ENCODE results near the gene PDE4D. TPM values are rescaled to one million over a fixed set of nuclear protein-coding genes. Genes with fewer than 3 reads are reported as not detected.
A peak's percentile ranks its signal among the peaks of the same experiment; 100 is the strongest.
"Not testable (repeated sequence)": the region's sequence is repeated elsewhere in the genome, so short reads cannot be mapped to it uniquely, and the experiment has no call there.

Gene PDE4D
- total RNA-seq, 1 donor from 2014 or later = 30.2 TPM

DNA sequence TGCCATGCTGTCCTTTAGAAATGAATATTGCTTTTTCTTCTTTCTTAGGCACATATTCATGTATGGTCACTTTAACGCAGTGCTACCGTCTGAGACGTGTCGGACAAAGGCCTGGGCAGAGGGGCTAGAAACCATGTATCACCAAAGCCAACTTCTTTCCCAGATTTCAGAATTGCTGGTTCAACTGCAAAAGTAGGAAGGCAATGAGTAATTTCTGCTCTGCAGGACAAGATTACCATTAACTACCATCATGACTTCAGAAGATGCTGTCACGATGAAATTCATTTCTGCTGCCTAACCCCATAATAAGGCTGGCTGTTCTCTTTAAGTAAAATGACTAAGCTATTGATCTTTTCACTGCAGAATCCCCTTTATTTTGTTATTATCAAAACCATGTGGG is 306.7 kb downstream of the PDE4D start:
- intact Hi-C loops (cut with DNase I) = no loop called here
- DNase-seq (no peak), ATAC-seq (ENCODE audit: poor library complexity) (no peak)

DNA sequence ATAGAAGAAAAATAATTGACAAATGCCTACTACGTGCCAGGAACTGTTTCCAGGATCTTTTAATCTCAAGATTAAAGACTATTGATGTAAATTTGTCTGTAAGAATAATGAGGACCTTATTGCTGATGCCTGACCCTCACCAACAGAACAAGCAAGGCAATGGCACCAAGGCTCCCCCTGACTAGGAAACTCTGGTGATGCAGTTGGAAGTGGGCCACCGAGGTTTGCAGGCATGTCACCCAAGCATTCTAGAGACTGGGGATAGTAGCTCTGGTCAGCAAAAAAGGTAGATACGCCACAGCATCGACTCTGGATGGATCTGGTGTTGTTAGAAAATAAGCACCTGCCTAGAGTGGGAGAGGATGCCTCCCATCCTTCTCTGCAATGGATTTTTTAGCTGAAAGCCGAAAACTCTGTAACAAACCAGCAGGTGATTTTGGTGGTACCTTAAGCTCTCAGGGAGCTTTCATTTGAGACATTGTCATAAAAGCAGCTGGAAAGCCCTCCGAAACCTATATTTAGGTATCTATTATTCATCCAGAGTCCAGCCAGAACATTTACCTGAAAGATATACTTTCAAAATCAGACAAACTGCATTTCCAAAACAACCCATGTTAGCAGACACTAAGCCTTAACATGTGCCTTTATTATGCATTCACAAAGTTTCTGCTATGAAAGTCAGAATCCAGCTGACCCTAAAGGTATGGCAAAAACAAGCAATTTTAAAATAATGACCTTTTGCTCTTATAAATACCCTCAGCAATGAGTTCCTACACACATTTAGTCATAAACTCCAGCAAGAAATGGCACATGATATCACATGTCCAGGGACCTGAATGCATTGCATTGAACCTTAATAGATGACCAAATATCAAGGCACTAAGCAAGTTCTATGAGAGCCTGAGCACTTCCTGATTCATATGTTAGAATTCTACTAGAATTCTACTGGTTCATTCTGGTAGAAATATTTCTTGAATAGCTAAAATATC is 308.4 kb downstream of the PDE4D start:
- intact Hi-C loops (cut with DNase I) = no loop called here
- DNase-seq = no peak
- no peak for ATAC-seq (ENCODE audit: poor library complexity)

DNA sequence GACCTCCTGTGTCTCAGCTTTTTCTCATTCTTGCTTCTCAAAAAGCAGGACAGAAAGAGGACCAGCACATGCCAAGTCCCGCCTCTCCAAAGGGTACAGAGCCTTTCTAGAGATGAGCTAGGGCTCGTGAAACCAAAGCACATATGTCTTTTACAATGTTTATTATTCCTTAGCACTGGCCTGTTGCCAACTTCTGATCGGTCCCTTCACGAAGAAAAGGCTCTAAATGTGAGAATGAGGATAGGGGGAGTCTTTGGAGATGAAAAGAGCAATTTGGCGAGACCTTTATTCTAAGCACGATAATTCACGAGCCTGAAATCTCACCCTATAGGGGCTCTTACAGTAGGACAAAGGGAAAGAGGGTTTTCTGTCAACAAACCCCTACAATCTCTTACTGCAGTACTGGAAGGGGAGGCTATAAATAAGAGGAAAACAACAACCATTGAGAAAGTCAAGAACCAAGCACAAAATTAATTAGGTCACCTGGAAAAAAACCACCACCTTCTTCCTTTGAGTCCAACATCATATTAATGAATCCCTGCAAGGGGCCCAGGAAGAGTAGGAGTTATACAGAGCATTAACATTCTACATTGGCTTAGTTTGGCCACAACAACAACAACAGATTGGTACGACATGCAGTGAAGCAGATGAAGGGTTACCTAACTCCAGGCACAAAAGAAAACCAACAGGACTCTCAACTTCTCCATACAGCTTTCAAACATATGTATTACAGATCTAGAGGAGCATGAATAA is 309.5 kb downstream of the PDE4D start:
- intact Hi-C loops (cut with DNase I) = no loop called here
- ATAC-seq (ENCODE audit: poor library complexity) (no peak), DNase-seq (no peak)

DNA sequence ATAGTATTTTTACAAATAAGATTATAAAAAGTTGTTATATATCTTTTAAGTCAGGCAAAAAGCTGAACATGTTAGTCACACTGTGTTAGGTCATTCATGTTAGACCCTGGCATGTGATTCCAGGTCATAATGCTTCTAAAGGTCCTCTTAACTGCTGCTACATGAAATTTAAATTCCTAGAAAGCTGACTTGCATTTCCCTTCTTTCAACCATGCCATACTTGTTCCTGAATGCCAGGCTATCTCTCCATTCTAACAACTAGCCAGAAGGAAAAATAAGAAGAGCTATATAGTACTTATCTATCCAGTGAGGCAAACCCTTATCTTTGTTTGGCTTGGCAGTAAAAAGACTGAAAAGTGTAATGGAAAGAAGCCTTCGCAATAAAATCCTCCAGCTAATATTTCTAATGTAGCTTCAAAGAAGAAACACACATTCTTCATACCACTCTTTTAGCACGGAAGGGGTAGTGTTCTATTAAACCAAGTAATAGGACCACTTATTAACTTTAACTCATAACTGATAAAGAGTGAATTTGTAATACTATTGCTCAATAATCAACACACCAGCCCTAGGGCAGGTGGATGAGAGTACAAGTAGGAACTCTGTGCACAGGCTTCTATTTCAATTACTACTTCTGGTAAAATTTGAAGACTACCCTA is 310.2 kb downstream of the PDE4D start:
- no peak for ATAC-seq (ENCODE audit: poor library complexity)
- intact Hi-C loops (cut with DNase I) = no loop called here
- DNase-seq = no peak

DNA sequence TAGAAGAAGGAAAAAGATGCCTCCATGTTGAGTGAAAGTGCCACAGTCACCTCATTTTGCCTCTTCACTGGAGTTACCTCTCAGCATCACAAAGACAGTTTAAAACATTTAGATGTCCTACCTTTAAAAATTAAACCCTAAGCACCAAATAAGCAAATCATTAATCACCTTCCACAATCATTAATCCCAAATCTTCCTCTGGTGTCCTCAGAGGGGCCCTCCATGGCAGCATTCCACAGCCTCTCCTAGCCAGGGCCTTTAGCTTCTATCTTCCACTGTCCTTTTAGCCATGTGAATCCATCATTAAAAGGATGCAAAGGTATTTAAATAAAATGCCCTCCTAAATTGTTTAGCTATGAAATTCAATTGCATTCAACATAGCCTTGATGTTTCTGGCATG is 310.8 kb downstream of the PDE4D start:
- no peak for ATAC-seq (ENCODE audit: poor library complexity)
- DNase-seq = no peak
- intact Hi-C loops (cut with DNase I) = no loop called here

DNA sequence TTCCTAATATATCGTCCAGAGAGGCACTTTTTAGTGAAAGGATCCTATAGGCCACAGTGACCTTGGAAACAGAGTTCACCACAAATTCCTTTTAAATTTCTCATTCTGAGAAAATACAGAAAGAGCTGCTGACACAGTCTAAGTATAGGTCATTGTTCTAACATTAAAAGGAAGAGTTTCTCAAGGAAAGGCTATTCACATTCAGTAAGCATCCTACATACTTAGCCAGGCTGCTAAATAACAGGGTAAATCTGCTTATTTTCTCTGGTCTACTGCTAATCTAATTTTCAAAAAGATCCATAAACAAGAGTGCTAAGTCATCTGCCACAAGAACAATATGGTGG is 313.7 kb downstream of the PDE4D start:
- intact Hi-C loops (cut with DNase I) = no loop called here
- ATAC-seq (ENCODE audit: poor library complexity) = no peak
- DNase-seq = no peak

DNA sequence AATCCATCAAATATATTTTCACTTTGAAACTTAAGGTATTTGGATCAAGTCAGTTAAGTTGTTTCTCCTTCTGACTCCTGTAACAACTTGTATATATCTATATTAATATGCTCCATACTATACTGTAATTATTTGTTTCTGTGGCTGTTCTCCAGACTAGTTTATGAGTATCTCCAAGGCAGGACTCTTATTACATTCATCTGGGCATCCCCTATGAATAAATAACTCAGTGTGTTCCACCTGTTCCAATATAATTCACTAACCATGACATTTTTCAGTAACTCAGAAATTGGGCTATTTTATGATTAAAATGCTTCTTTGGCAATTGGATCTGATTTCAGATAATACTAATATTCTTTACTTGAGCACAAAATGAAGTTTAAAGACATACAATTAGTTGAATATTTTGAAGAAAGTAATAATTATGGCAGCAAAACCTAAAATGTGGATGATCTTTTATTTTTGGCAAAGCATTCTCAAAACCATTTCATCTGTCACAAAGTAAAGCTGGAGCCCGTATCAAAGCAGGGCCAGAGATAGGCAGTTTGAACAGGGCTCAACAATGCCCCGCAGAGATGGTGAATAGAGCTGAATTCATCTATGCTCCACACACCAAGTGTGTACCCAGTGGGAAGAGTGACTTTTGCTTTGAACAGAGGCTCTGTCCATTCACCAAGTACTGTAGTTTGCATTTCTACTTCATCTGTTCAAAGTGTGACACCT is 314.3 kb downstream of the PDE4D start:
- intact Hi-C loops (cut with DNase I) = no loop called here
- DNase-seq (no peak), ATAC-seq (ENCODE audit: poor library complexity) (no peak)

DNA sequence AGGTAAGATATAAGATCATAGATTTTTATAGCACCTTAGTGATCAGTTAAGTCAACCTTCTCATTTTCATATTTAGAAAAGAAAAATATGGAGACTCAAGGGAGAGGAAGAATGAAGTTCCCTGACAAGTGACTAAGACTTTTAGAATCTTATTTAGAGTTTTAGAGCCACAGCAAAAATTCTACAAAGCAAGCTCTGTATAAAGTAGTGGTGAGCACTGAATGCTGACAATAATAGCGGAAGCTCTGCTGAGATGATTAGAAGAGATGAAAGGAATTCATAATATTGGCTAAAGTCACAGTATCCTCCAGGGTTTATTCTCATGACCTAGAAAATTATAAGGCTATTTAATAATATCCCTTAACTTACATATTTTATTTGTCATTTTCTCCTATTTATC is 316.0 kb downstream of the PDE4D start:
- no peak for ATAC-seq (ENCODE audit: poor library complexity)
- intact Hi-C loops (cut with DNase I) = no loop called here
- no peak for DNase-seq

DNA sequence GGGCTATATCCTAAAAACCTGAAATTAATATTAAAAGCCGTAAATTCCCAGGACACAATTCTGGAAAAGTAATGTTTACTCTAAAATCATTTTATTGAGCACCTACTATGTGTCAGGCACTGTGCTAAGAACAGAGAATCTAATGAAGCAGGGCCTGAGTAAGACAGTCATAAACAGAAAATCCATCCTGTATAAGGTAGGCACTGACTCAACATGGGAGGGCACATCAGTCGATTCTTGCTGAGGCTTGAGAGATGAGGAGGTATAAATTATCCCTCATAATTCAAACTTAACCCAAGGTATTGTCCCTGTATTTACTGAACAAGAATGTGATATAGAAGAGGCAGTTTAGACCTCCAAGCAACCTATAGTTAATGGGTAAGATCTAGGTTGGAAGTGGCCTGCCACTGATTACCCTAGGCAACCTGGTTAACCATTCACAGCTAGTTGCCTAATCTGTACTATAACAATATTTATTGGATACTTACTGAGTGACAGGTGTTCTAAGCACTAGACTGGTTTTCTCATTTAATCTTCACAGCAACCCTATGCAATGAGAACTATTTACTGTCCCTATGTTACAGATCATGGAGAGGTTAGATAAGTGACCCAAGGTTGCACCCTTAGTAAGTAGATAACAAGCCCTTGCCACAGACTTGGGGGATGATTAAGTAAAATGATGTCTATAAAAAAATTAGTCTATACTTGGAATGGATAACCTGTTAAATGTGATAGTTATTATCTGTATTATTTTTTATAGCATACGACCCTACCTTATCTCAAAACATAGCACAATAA is 317.7 kb downstream of the PDE4D start:
- intact Hi-C loops (cut with DNase I) = no loop called here
- no peak for ATAC-seq (ENCODE audit: poor library complexity)
- no peak for DNase-seq

DNA sequence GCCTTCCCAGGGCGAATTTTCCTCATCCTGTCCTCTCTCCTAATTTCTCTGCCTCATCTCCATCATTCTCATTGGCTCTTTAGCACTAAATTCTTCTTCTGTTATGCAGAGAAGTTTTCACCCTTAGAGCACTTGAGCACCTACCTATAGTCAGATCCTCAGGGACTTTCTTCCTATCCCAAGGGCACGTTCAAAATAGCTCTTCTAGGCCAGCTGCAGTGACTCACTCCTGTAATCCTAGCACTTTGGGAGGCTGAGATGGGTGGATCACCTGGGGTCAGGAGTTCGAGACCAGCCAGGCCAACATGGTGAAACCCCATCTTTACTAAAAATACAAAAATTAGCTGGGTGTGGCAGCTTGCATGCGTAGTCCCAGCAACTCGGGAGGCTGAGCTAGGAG is 320.0 kb downstream of the PDE4D start:
- intact Hi-C loops (cut with DNase I); ATAC-seq (ENCODE audit: poor library complexity); DNase-seq: not testable (repeated sequence)

DNA sequence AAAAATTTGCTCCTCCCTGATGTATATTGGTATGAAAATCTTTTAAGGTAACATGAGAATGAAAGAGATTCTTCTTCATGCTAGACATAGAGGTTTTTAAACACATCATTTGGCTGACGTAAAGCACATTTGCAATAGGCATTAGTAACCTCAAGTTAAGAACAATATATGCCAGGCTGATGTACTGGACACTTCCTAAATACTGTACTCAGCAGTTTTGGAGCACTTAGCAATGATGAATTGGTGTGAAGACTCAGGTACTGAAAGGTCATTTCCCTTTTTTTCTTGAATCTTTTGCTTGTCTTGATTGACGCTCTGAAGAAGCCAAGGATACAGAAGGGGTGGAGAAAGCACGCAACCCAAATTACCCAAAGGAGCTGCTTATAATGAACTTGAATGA is 322.5 kb downstream of the PDE4D start:
- ATAC-seq (ENCODE audit: poor library complexity) = no peak
- DNase-seq = no peak
- intact Hi-C loops (cut with DNase I) = no loop called here

DNA sequence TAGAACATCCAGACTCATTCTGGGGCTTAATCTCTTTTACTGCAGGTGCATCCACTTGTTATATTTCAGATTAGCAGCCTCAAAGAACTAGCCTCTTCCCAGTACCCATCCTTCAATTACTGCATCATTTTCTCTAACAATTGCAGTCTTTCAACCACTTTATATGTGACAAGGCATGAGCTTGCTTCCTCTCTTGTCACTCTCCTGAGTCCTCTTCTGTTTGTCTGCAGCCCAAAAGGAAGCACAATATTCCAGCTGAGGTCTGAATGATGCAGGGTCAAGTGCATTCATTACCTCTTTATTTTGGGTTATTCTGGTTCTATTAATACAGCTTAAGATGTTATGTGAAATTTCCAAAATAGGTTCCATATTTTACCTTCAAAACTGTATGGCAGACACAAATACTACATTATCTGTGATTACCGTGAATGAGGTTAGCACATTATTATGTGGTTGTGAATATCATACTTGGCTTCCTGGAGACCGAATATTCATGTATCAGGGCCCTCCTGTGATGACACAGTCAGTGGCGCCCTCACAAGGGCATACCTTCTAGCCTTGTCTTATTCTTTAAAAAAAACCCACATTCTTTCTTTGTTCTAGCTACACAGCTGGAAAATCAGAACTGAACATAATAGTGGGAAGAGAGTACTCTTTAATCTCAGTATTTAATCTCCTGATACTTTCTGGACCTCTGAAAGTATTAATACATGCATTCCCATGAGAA is 323.8 kb downstream of the PDE4D start:
- ATAC-seq (ENCODE audit: poor library complexity) (no peak), DNase-seq (no peak)
- intact Hi-C loops (cut with DNase I) = no loop called here

DNA sequence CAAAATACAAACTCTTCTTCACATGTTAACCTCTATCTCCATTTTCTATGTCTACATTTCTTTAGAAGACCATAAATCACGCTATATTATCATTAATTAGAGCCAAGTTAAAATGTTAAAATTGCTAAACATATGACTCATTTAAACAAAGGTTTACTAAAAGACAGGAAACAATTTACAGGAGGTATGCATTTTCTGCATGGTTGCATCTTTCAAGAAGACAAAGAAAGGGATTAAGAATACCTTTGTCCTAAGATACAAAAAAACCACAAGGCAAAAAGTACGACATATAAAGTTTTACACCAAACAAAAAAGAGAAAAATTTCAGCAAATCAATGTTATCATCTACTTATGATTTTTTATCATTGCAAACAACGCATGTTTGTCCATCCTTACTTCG is 324.4 kb downstream of the PDE4D start:
- no peak for DNase-seq
- no peak for ATAC-seq (ENCODE audit: poor library complexity)
- intact Hi-C loops (cut with DNase I) = no loop called here

DNA sequence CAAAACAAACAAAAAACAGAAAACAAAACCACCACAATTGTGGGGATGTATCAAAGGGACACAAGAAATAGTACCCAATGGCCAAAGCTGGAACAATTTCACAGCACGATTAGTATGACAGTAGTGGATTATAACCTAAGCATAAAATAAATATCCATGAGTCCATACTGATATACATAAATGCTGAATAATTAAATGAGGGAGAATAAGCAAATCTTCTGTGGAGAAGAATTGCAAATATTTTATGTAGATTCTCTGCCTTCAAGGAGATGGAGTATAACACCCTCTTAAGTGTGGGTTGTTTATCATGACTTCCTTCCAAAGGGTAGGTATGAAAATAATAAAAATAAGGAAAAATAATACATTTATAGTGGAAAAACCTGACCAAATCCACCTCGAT is 325.4 kb downstream of the PDE4D start:
- DNase-seq (no peak), ATAC-seq (ENCODE audit: poor library complexity) (no peak)
- intact Hi-C loops (cut with DNase I) = no loop called here

DNA sequence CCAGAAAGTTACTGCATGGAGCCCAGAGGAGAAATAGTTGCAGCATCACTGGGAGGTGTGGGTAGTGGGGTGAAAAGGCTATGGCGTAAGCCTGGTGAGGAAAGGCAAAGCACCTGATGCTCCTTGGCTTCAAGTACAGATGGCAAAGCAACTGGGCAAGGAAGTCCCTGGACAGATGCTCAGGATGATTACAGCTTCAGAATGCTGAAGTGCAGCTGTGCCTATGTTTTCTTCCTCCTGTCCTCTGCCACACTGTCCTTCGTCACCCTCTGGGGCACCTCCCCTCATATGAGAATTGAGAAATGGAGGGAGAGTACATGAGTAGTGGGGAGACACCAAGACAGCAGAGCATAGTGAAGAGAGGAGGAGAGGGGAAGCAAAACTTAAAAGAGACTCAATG is 328.0 kb downstream of the PDE4D start:
- ATAC-seq (ENCODE audit: poor library complexity) (no peak), DNase-seq (no peak)
- intact Hi-C loops (cut with DNase I) = no loop called here

DNA sequence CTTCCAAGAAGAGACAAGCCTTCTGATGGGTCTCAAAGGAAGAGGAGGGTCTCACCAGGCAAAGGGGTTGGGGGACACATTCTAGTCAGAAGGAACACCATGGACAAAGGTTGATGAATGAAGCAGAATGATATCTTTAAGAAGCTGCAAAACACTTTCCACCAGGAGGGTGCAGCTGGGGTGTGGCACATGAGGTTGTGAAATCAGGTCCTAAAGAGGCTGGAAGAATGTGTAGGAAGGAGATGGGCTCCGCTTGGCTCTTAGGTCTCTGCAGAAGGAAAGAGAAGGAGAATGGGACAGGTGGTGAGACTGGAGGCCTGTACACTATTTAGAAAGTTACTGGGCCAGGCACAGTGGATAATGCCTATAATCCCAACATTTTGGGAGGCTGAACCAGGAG is 328.6 kb downstream of the PDE4D start:
- ATAC-seq (ENCODE audit: poor library complexity) (no peak), DNase-seq (no peak)
- intact Hi-C loops (cut with DNase I) = no loop called here

DNA sequence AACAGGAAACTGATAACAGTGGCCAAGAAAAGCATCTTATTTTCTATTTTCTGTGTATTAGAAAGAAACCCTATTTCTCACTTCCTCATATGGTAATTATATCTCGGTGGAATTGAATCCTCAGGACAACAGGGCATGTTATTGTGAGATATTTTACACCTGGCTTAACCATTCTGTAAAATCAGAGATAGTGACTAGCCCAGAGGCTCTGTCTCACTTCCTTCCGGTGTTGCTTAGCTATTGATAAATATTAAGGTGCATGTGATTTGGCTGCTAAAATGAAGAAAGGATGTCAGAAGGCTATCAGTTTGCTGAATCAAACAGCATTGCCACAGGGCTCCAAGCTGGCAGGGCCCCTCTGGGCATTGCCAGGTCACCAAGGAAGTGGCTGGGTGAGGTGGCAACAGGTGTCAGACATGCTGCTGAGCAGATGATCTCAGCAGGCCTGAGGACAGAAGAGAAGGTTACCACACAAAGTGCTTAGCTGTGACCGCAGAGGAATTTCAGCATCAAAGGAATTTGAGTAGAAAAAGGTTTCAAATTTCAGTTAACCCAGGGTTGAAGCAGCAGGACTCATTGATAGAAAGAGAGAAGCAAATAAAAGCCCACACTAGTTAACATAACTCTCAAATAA is 330.7 kb downstream of the PDE4D start:
- ATAC-seq (ENCODE audit: poor library complexity) = no peak
- intact Hi-C loops (cut with DNase I) = no loop called here

More for the DNA sequence above, 330.7 kb downstream of the PDE4D start:
- DNase-seq = peak; percentile 38

Measured in Right ventricle myocardium superior (tissue), 1 donor.